Naive B cell (primary cell): ENCODE results near the gene C19orf25. TPM values are rescaled to one million over a fixed set of nuclear protein-coding genes. Genes with fewer than 3 reads are reported as not detected.
"Not testable (repeated sequence)": the region's sequence is repeated elsewhere in the genome, so short reads cannot be mapped to it uniquely, and the experiment has no call there.

Source experiments
- ATAC-seq, 2 donors: fragments of 150-1000 bp; cut with Tn5 transposase; 2 replicates each; pipeline ENCODE4 v1.10.0; 2021; ENCODE audit warnings: low read depth in 2 of 2, mild to moderate bottlenecking in 2 of 2, moderate library complexity in 2 of 2
- DNase-seq: peaks from one replicate; pipeline ENCODE4 v3.0.0; 2022
- H3K27ac Mint-ChIP-seq, 6 donors: one replicate each; pipeline ENCODE4 v1.8.0; 2020 to 2022; ENCODE audit warnings: mild to moderate bottlenecking in 6 of 6, mixed read lengths in 6 of 6, moderate library complexity in 5 of 6, inconsistent platforms in 2 of 6
- H3K27me3 Mint-ChIP-seq, 3 donors: one replicate each; pipeline ENCODE4 v1.8.0; 2021 to 2022; ENCODE audit warnings: mixed read lengths in 3 of 3, mild to moderate bottlenecking in 1 of 3
- H3K36me3 Mint-ChIP-seq, 2 donors: one replicate each; pipeline ENCODE4 v1.8.0; 2020 to 2022; ENCODE audit warnings: mixed read lengths in 2 of 2, inconsistent platforms in 1 of 2, mild to moderate bottlenecking in 1 of 2
- H3K4me1 Mint-ChIP-seq, 3 donors: one replicate each; pipeline ENCODE4 v1.8.0; 2020 to 2022; ENCODE audit warnings: mixed read lengths in 3 of 3, inconsistent platforms in 1 of 3, mild to moderate bottlenecking in 1 of 3, moderate library complexity in 1 of 3
- H3K4me3 Mint-ChIP-seq, 8 donors: one replicate each; pipeline ENCODE4 v1.8.0; 2020 to 2022; ENCODE audit warnings: mild to moderate bottlenecking in 8 of 8, mixed read lengths in 8 of 8, moderate library complexity in 8 of 8, inconsistent platforms in 2 of 8
- H3K9me3 Mint-ChIP-seq, 7 donors: one replicate each; pipeline ENCODE4 v1.8.0; 2020 to 2022; ENCODE audit warnings: mixed read lengths in 7 of 7, mild to moderate bottlenecking in 5 of 7, inconsistent platforms in 2 of 7, moderate library complexity in 1 of 7
- polyA plus RNA-seq, 6 donors: library from polyadenylated mRNA; unstranded; fragments of 300-500 nt; fragmentation: Illumina TruSeq; gene quantifications; one replicate each; pipeline ENCODE4 v1.2.3, GENCODE V29; 2021; ENCODE audit warnings: low read depth in 6 of 6

Gene C19orf25
- polyA plus RNA-seq, 6 donors from 2014 or later = 39.0 to 78.2 (median 46.9) TPM

- no peak for ATAC-seq
- Mint-ChIP-seq H3K36me3 (no peaks in the 10 kb centered on the region), H3K9me3 (no peaks in the 10 kb centered on the region), H3K27me3 (peaks cover 0 to 10% (median 0%) of the 10 kb centered on the region in 3 donors), H3K4me1 (peaks cover 6 to 13% (median 12%) of the 10 kb centered on the region in 3 donors), H3K4me3 (peak overlapping the region in 7 of 8 donors; percentile 47 to 80 (median 69)), H3K27ac (peak overlapping the region in 1 of 6 donors; percentile 79)
- DNase-seq = no peak
Observed at GRCh38 chr19:1489463-1490310, 10.7 kb upstream of the C19orf25 start.

- H3K27me3 Mint-ChIP-seq = peaks cover 0 to 10% (median 0%) of the 10 kb centered on the region in 3 donors
- DNase-seq (no peak), ATAC-seq (no peak)
- no peaks in the 10 kb centered on the region for H3K36me3 Mint-ChIP-seq
- H3K4me3 Mint-ChIP-seq = peak overlapping the region in 3 of 8 donors; percentile 15 to 41 (median 34)
- no peaks in the 10 kb centered on the region for H3K9me3 Mint-ChIP-seq
- H3K4me1 Mint-ChIP-seq = peaks cover 6 to 13% (median 12%) of the 10 kb centered on the region in 3 donors
- H3K27ac Mint-ChIP-seq = peak overlapping the region in 1 of 6 donors; percentile 69
Observed at GRCh38 chr19:1488282-1488601, 9.2 kb upstream of the C19orf25 start.

- DNase-seq (no peak), ATAC-seq (no peak)
- H3K27me3 Mint-ChIP-seq = peaks cover 0 to 7% (median 0%) of the 10 kb centered on the region in 3 donors
- no peak overlapping the region for H3K27ac Mint-ChIP-seq
- peaks cover 6 to 13% (median 12%) of the 10 kb centered on the region in 3 donors for H3K4me1 Mint-ChIP-seq
- H3K4me3 Mint-ChIP-seq = peak overlapping the region in 1 of 8 donors; percentile 25
- no peaks in the 10 kb centered on the region for H3K9me3 Mint-ChIP-seq
- H3K36me3 Mint-ChIP-seq = no peaks in the 10 kb centered on the region
Observed at GRCh38 chr19:1487576-1488281, 8.7 kb upstream of the C19orf25 start.

GRCh38 chr19:1486720-1487575 is 7.9 kb upstream of the C19orf25 start:
- H3K4me3 Mint-ChIP-seq = no peak overlapping the region
- no peaks in the 10 kb centered on the region for H3K36me3 Mint-ChIP-seq
- no peak for DNase-seq
- no peak for ATAC-seq
- H3K9me3 Mint-ChIP-seq = no peaks in the 10 kb centered on the region
- H3K27ac Mint-ChIP-seq = no peak overlapping the region
- peaks cover 6 to 12% (median 11%) of the 10 kb centered on the region in 3 donors for H3K4me1 Mint-ChIP-seq
- peaks cover 0 to 6% (median 0%) of the 10 kb centered on the region in 3 donors for H3K27me3 Mint-ChIP-seq

GRCh38 chr19:1483979-1484428 is 5.0 kb upstream of the C19orf25 start:
- no peaks in the 10 kb centered on the region for H3K9me3 Mint-ChIP-seq

GRCh38 chr19:1483131-1483978 is 4.3 kb upstream of the C19orf25 start:
- no peaks in the 10 kb centered on the region for H3K9me3 Mint-ChIP-seq
- H3K4me3 Mint-ChIP-seq = no peak overlapping the region
- H3K27ac Mint-ChIP-seq = no peak overlapping the region
- H3K36me3 Mint-ChIP-seq = peaks cover 0 to 8% of the 10 kb centered on the region in 2 donors
- no peaks in the 10 kb centered on the region for H3K27me3 Mint-ChIP-seq
- peaks cover 8 to 19% (median 12%) of the 10 kb centered on the region in 3 donors for H3K4me1 Mint-ChIP-seq
- ATAC-seq (no peak), DNase-seq (no peak)

More at GRCh38 chr19:1483979-1484428, 5.0 kb upstream of the C19orf25 start:
- ATAC-seq (no peak), DNase-seq (no peak)
- Mint-ChIP-seq H3K36me3 (peaks cover 0 to 5% of the 10 kb centered on the region in 2 donors), H3K4me1 (peaks cover 7 to 16% (median 10%) of the 10 kb centered on the region in 3 donors), H3K27me3 (no peaks in the 10 kb centered on the region), H3K27ac (no peak overlapping the region), H3K4me3 (no peak overlapping the region)

- no peak for ATAC-seq
- Mint-ChIP-seq H3K27ac (peak overlapping the region in 1 of 6 donors; percentile 83), H3K27me3 (no peaks in the 10 kb centered on the region), H3K4me1 (peaks cover 13 to 19% (median 15%) of the 10 kb centered on the region in 3 donors), H3K9me3 (no peaks in the 10 kb centered on the region), H3K36me3 (peaks cover 0 to 8% of the 10 kb centered on the region in 2 donors), H3K4me3 (no peak overlapping the region)
- no peak for DNase-seq
Observed at GRCh38 chr19:1482361-1483130, 3.5 kb upstream of the C19orf25 start.

GRCh38 chr19:1481893-1482360 is 2.9 kb upstream of the C19orf25 start:
- no peak for DNase-seq
- no peak for ATAC-seq
- no peaks in the 10 kb centered on the region for H3K27me3 Mint-ChIP-seq
- H3K36me3 Mint-ChIP-seq = peaks cover 0 to 8% of the 10 kb centered on the region in 2 donors
- H3K9me3 Mint-ChIP-seq = no peaks in the 10 kb centered on the region
- H3K4me3 Mint-ChIP-seq = peak overlapping the region in 1 of 8 donors; percentile 29
- H3K27ac Mint-ChIP-seq = no peak overlapping the region
- peaks cover 17 to 26% (median 21%) of the 10 kb centered on the region in 3 donors for H3K4me1 Mint-ChIP-seq

GRCh38 chr19:1481224-1481892 is 2.3 kb upstream of the C19orf25 start:
- Mint-ChIP-seq H3K27ac (peak overlapping the region in 1 of 6 donors; percentile 30), H3K27me3 (no peaks in the 10 kb centered on the region), H3K4me3 (no peak overlapping the region), H3K36me3 (peaks cover 0 to 8% of the 10 kb centered on the region in 2 donors), H3K4me1 (peaks cover 17 to 27% (median 26%) of the 10 kb centered on the region in 3 donors), H3K9me3 (no peaks in the 10 kb centered on the region)
- DNase-seq (no peak), ATAC-seq (no peak)

- not testable (repeated sequence) for H3K9me3 Mint-ChIP-seq, DNase-seq, H3K36me3 Mint-ChIP-seq, ATAC-seq, H3K27me3 Mint-ChIP-seq
- Mint-ChIP-seq H3K4me3 (peak overlapping the region in 6 of 8 donors; percentile 54 to 88 (median 69)), H3K27ac (peak overlapping the region in 2 of 6 donors; percentile 15 to 52), H3K4me1 (peaks cover 20 to 34% (median 26%) of the 10 kb centered on the region in 3 donors)
Observed at GRCh38 chr19:1477056-1477455, 2.0 kb downstream of the C19orf25 start.

- Mint-ChIP-seq H3K4me3 (peak overlapping the region in 2 of 8 donors; percentile 57 to 59), H3K36me3 (peaks cover 0 to 8% of the 10 kb centered on the region in 2 donors), H3K9me3 (no peaks in the 10 kb centered on the region), H3K27me3 (peaks cover 0 to 6% (median 0%) of the 10 kb centered on the region in 3 donors), H3K27ac (no peak overlapping the region), H3K4me1 (peaks cover 20 to 40% (median 26%) of the 10 kb centered on the region in 3 donors)
- ATAC-seq (no peak), DNase-seq (no peak)
Observed at GRCh38 chr19:1475751-1476437, 3.1 kb downstream of the C19orf25 start.
